Lower leg skin (tissue), 4 donors: Measurements from ENCODE around the gene CALY. TPM values are rescaled to one million over a fixed set of nuclear protein-coding genes. Genes with fewer than 3 reads are reported as not detected.

ENCODE experiments used
- DNase-seq, 2 donors: peaks; one replicate each; pipeline ENCODE4 v3.0.0-alpha.2; 2019; ENCODE audit warnings: low spot score in 2 of 2
- H3K4me3 ChIP-seq: fragments of 200-600 bp; sonication (generic); 2 replicates; pipeline ENCODE4 v1.5.1; 2017; ENCODE audit warnings: mild to moderate bottlenecking, low read depth; ENCODE audit not compliant: poor library complexity, severe bottlenecking
- POLR2A ChIP-seq, 2 donors: fragments of 450-650 bp; IDR thresholded peaks; one replicate each; pipeline ENCODE4 v1.6.1; 2016 to 2017; ENCODE audit warnings: antibody characterized with exemption in 2 of 2, mild to moderate bottlenecking in 1 of 2, moderate library complexity in 1 of 2
- WGBS, 2 donors: methylation state at CpG; one replicate each; pipeline ENCODE4 v1.1.5; 2018; 5-methylcytosine and 5-hydroxymethylcytosine counted together
- intact Hi-C: fragments of 100-400 bp; cut with DNase I; formaldehyde crosslinking; loops from one replicate; pipeline ENCODE4 v1.15.0; 2023; ENCODE audit warnings: low total_unique reads
- total RNA-seq, 4 donors: library from RNA; depleted of rRNA; stranded (reverse); fragments of >200 nt; gene quantifications; one replicate each; pipeline ENCODE4 v1.1.0, GENCODE V29; 2016
- TF ChIP-seq, protein P1 (sequence below), 3 donors: fragments of 450-650 bp; IDR thresholded peaks; one replicate each; pipeline ENCODE4 v1.5.1; 2016; ENCODE audit warnings: antibody characterized with exemption in 3 of 3, mild to moderate bottlenecking in 3 of 3, moderate library complexity in 2 of 3

The CALY gene
- total RNA-seq, 4 donors from 2014 or later, result not detected

DNA sequence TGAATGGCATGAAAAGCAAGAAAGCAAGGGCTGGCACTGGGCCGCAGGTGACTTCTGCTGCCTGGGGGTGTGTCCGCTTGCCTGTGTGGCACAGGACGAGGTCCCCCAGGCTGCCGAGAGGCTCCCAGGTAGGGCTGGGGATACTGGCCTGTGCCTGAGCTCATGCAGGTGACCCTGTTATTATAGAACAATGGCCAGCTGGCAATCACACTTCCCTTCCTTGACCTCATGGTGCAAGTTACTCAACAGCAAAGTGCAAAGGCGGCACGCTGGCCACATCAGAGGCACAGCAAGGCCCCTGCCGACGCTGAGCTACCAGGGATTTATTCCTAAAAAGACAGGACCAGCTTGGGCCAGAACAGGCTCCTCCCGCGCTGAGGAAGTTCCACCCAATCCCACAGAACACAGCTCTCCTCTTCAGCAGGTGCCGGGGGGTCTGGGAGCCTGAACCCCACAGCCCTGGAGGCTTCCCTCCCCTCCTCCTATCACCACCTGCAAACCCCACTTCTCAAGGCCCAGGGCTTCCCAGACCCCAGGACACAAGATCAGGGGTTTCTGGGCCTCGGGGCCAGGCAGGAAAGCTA is 58.6 kb downstream of the CALY start:
- 67 to 69% methylated on average over 12 of the region's 12 CpGs for WGBS, 2 donors
- TF ChIP-seq POLR2A (IDR thresholded peaks at IDR 0.05), result no peak
- TF ChIP-seq, protein P1, sequence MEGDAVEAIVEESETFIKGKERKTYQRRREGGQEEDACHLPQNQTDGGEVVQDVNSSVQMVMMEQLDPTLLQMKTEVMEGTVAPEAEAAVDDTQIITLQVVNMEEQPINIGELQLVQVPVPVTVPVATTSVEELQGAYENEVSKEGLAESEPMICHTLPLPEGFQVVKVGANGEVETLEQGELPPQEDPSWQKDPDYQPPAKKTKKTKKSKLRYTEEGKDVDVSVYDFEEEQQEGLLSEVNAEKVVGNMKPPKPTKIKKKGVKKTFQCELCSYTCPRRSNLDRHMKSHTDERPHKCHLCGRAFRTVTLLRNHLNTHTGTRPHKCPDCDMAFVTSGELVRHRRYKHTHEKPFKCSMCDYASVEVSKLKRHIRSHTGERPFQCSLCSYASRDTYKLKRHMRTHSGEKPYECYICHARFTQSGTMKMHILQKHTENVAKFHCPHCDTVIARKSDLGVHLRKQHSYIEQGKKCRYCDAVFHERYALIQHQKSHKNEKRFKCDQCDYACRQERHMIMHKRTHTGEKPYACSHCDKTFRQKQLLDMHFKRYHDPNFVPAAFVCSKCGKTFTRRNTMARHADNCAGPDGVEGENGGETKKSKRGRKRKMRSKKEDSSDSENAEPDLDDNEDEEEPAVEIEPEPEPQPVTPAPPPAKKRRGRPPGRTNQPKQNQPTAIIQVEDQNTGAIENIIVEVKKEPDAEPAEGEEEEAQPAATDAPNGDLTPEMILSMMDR (IDR thresholded peaks at IDR 0.05), result no peak
- no peak overlapping the region for H3K4me3 ChIP-seq
- DNase-seq, result no peak
- intact Hi-C loops, result no loop called here

DNA sequence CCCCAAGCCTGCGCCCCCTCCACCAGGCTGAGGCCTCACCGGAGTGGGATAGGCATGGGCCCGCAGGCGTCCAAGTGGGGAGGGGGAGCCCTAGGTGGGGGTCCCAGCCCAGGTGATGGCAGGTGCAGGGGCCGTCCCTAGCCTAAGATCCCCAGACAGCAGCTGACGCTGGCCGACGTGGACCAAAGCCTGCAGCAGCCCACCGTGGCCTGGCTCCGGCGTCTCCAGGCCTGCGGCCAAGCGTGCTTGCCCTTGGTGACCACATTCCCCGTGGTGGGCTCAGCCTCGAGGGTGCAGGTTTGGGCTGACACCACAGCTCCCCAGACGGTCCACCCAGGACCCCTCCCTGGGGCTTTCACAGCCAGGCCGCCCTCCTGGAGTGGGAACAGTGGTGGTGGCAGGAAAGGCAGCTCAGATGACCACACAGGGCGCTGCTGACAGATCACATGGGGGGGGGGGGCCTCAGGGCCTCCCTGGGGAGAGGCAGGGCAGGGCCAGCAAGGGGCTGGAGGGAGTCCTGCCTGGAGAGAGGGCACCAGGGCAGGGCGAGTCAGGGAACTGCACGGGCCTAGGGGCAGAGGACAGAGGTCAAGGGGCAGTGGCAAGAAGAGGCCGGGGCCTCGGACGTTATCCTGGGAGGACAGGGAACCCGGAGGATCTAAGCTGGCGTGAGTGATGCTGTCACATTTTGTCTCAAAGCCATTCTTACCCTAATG is 59.3 kb downstream of the CALY start:
- no peak for TF ChIP-seq POLR2A (IDR thresholded peaks at IDR 0.05)
- 57 to 63% methylated on average over 13 to 24 of the region's 25 CpGs for WGBS, 2 donors
- intact Hi-C loops, result no loop called here
- no peak overlapping the region for H3K4me3 ChIP-seq
- no peak for DNase-seq

DNA sequence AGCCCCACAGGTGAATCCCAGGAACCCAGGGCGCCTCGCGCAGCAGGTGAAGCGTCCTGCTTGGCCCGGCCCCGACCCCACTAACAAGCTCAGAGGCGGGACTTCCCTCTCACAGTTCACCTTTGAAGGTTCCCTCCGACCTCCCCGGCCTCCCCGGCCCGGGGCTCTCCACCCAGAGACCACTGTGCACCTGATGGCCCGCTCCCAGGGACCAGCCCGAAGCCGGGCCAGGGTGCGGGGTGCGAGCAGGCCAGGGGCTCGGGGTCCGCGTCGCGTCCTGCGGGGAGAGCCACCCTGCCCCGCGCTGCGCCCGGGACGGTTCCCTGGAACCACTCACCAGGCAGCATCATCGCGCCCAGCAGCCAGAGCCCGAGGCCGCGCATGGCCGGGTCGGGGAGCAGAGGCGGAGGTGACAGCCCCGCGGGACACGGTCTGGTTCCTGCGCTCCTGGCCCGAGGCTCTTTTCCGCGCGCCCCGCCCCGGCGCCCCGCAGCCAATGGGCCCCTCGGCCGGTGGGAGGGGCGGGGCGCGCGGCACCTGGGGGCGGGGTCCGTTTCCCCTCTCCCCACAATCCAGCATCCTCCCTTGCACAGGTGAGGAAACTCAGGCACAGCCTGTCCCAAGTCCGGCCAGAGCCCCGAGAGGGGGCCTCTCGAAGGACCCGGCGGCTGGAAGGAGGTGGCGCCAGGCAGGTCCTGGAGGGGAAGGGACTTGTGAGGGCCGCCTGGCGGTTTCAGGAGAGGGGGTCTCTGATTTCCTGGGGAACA is 60.1 kb downstream of the CALY start, which contains the start of gene ADAM8:
TSS of gene ADAM8 (minus strand) at position 434 of the 767 bp plus-strand sequence. CDS start at position 383, 51 bp downstream.
- intact Hi-C loops, result no loop called here
- no peak for TF ChIP-seq POLR2A (IDR thresholded peaks at IDR 0.05)
- TF ChIP-seq, protein P1 (IDR thresholded peaks at IDR 0.05), result no peak
- no peak within 1 kb of the TSS for H3K4me3 ChIP-seq
- DNase-seq, result no peak
- WGBS, 2 donors, result 5 to 6% methylated on average over 31 to 42 of the region's 63 CpGs

DNA sequence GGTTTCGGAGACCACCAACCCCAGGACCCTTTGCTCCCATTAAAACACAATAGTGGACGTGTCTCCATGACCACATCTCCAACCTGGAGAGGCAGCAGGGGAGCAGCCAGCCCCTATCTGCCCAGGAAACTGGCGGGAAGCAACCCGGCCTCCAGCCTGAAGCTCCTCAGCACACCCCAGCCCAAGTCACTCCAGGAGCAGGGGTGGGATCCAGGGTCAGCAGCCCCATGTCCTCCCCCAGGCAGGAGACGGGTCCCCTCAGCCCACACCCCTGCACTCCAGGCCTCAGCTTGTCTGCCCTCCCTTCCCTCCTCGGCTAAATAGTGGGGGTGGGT is 60.6 kb downstream of the CALY start:
- DNase-seq, result no peak
- TF ChIP-seq, protein P1 (IDR thresholded peaks at IDR 0.05), result no peak
- no peak for TF ChIP-seq POLR2A (IDR thresholded peaks at IDR 0.05)
- intact Hi-C loops, result no loop called here

DNA sequence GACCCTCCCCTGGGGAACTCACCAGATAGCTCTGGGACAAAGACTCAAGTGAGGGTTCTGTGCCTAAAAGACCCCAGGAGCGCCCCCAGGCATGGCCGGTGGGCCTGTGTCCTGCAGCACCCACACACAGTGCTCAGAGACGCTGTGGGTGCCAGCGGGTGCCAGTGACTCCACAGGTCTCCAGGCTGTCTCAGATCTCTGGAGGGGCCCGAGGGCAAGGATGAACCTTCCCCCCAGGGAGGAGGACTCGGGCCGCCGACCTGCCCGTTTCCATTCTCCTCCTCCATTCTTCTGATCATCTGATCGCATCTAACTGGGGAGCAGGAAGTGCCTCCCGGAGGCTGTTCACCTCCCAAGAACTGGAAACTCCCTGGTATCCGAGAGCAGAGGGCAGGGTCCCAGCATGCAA is 61.0 kb downstream of the CALY start:
- intact Hi-C loops, result no loop called here
- H3K4me3 ChIP-seq, result no peak overlapping the region
- 1 to 21% methylated on average over 8 to 12 of the region's 12 CpGs for WGBS, 2 donors
- TF ChIP-seq, protein P1 (IDR thresholded peaks at IDR 0.05), result no peak
- TF ChIP-seq POLR2A (IDR thresholded peaks at IDR 0.05), result no peak
- no peak for DNase-seq

More for the DNA sequence above, 60.6 kb downstream of the CALY start:
- 14 to 17% methylated on average over 4 to 6 of the region's 6 CpGs for WGBS, 2 donors
- no peak overlapping the region for H3K4me3 ChIP-seq
